Endothelial cell of umbilical vein (primary cell): ENCODE measurements around the gene SFMBT2.

Experiments used
- EZH2 ChIP-seq: IDR thresholded peaks from 2 replicates; pipeline ENCODE4 v1.6.1; 2012; ENCODE audit warnings: borderline replicate concordance, low read depth, mild to moderate bottlenecking, moderate library complexity, low read length, inconsistent platforms; ENCODE audit not compliant: severe bottlenecking
- POLR2A ChIP-seq: IDR thresholded peaks from 2 replicates; pipeline ENCODE4 v1.6.1; 2012; ENCODE audit warnings: low read depth, mild to moderate bottlenecking, control low read depth, low read length
- POLR2AphosphoS5 ChIP-seq: IDR thresholded peaks from 2 replicates; pipeline ENCODE4 v1.6.1; 2012; ENCODE audit warnings: low read depth, mild to moderate bottlenecking, control low read depth, low read length, moderate library complexity; ENCODE audit not compliant: insufficient read depth
- TF ChIP-seq, protein P1 (sequence below), 2 donors: IDR thresholded peaks; 1 replicate in 1 of 2; 2 replicates in 1 of 2; pipeline ENCODE4 v1.5.1; 2011; ENCODE audit warnings: low read length in 2 of 2, mild to moderate bottlenecking in 2 of 2, moderate library complexity in 2 of 2, control low read depth in 1 of 2, inconsistent platforms in 1 of 2, low read depth in 1 of 2; ENCODE audit not compliant: insufficient read depth in 1 of 2; ENCODE audit errors: extremely low read depth in 1 of 2

DNA sequence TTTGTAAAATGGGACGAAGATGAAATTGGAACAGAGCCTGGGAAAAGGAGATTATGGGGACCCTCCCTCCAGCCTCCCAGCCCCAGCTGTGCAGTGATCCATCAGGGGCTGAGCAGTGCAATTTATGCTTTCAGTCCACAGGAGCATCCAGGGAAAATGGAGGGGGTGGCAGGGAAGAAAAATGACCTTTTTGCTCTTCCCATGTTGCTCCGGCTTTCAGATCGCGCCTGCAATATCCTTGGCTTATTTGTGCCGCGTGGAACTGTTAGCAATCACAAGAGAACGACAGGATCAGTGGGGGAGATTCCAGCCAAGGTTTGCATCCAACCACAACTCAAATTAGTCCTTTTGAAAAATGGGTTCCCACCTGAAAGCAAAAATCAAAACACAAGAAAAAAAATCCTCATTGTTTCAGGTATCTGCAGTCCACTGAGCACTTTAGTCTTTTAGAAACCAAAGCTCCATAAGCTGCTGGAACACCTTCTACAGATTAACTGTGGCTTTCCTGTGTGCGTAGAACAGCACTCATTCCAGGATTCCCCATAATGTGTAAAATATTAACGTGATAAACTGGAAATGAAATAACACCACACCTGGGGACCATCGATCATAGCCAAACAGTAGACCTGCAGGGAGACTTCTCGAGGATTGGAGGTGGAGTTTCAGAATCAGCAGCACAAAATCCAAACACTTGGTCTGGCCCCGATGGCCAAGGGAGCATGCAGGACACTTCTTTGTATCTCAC lies 30.7 kb upstream of the SFMBT2 start:
- no peak for TF ChIP-seq POLR2A
- TF ChIP-seq, protein P1, sequence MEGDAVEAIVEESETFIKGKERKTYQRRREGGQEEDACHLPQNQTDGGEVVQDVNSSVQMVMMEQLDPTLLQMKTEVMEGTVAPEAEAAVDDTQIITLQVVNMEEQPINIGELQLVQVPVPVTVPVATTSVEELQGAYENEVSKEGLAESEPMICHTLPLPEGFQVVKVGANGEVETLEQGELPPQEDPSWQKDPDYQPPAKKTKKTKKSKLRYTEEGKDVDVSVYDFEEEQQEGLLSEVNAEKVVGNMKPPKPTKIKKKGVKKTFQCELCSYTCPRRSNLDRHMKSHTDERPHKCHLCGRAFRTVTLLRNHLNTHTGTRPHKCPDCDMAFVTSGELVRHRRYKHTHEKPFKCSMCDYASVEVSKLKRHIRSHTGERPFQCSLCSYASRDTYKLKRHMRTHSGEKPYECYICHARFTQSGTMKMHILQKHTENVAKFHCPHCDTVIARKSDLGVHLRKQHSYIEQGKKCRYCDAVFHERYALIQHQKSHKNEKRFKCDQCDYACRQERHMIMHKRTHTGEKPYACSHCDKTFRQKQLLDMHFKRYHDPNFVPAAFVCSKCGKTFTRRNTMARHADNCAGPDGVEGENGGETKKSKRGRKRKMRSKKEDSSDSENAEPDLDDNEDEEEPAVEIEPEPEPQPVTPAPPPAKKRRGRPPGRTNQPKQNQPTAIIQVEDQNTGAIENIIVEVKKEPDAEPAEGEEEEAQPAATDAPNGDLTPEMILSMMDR (IDR thresholded peaks at IDR 0.05; ENCODE audit: extremely low read depth in 1 of 2, insufficient read depth in 1 of 2, low read depth in 1 of 2, low read length in 2 of 2), result no peak
- no peak for TF ChIP-seq EZH2
- no peak for TF ChIP-seq POLR2AphosphoS5
